Ramos (cell line): Measurements from ENCODE around the gene ATG14.

Experiments
- in situ Hi-C: fragments of 300-500 bp; cut with MboI; formaldehyde crosslinking; loops from one replicate; pipeline ENCODE4 v1.14.3; 2022; ENCODE audit warnings: low sequenced_read_pairs; ENCODE audit not compliant: unreplicated experiment

Gene ATG14

GRCh38 chr14:55329999-55330710, 81.5 kb downstream of the ATG14 start:
- in situ Hi-C loops = no loop called here

GRCh38 chr14:55328317-55328716, 83.3 kb downstream of the ATG14 start:
- in situ Hi-C loops = no loop called here

GRCh38 chr14:55327179-55327578, 84.5 kb downstream of the ATG14 start:
- in situ Hi-C loops = no loop called here

GRCh38 chr14:55324812-55325211, 86.8 kb downstream of the ATG14 start:
- in situ Hi-C loops = no loop called here

GRCh38 chr14:55323910-55324309, 87.7 kb downstream of the ATG14 start:
- in situ Hi-C loops = no loop called here

- in situ Hi-C loops = no loop called here
Observed at GRCh38 chr14:55318694-55319093, 92.9 kb downstream of the ATG14 start.

GRCh38 chr14:55317542-55318306, 93.9 kb downstream of the ATG14 start:
- in situ Hi-C loops = no loop called here

- in situ Hi-C loops = no loop called here
Observed at GRCh38 chr14:55316564-55316963, 95.1 kb downstream of the ATG14 start.
